Loucy (cell line): Measurements from ENCODE around the gene AKAP13.

Source experiments
- EZH2phosphoT487 ChIP-seq: fragments of 200-600 bp; IDR thresholded peaks from 2 replicates; pipeline ENCODE4 v1.6.1; 2018; ENCODE audit warnings: antibody characterized with exemption, mild to moderate bottlenecking, moderate library complexity, borderline replicate concordance
- TF ChIP-seq, protein P1 (sequence below): fragments of 200-600 bp; sonication (generic); conservative IDR thresholded peaks from 2 replicates; pipeline ENCODE4 v1.5.1; 2014; ENCODE audit warnings: mild to moderate bottlenecking, antibody characterized with exemption, low read length

DNA sequence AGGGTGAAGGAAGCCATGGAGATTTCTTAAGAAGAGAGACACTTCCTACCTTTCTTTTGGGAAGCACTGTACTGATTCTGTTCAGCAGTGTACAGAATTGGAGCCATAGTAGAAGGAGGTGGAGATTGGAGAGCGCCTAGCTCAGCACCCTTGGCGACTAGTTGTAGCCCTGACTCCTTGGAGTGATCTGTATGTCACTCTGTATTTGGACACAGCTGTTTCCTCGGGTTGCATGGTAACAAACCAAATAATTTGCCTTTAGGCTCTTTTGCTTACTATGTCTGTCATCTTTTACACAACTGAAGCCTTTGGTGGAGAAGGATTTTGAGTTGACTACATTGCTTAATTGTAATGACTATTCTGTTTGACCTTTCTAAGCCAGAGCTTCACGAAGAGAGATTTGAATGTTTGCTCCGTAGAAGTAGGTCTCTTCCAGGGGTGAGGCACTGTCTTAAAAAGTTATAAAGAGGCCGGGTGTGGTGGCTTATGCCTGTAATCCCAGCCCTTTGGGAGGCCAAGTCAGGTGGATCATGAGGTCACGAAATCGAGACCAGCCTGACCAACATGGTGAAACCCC is 77.1 kb downstream of the AKAP13 start:
- TF ChIP-seq, protein P1, sequence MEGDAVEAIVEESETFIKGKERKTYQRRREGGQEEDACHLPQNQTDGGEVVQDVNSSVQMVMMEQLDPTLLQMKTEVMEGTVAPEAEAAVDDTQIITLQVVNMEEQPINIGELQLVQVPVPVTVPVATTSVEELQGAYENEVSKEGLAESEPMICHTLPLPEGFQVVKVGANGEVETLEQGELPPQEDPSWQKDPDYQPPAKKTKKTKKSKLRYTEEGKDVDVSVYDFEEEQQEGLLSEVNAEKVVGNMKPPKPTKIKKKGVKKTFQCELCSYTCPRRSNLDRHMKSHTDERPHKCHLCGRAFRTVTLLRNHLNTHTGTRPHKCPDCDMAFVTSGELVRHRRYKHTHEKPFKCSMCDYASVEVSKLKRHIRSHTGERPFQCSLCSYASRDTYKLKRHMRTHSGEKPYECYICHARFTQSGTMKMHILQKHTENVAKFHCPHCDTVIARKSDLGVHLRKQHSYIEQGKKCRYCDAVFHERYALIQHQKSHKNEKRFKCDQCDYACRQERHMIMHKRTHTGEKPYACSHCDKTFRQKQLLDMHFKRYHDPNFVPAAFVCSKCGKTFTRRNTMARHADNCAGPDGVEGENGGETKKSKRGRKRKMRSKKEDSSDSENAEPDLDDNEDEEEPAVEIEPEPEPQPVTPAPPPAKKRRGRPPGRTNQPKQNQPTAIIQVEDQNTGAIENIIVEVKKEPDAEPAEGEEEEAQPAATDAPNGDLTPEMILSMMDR: no peak
- TF ChIP-seq EZH2phosphoT487: no peak
